ENCODE results near the gene HOOK2.
"Not testable (repeated sequence)": the region's sequence is repeated elsewhere in the genome, so short reads cannot be mapped to it uniquely, and the experiment has no call there.

HOOK2 gene

DNA sequence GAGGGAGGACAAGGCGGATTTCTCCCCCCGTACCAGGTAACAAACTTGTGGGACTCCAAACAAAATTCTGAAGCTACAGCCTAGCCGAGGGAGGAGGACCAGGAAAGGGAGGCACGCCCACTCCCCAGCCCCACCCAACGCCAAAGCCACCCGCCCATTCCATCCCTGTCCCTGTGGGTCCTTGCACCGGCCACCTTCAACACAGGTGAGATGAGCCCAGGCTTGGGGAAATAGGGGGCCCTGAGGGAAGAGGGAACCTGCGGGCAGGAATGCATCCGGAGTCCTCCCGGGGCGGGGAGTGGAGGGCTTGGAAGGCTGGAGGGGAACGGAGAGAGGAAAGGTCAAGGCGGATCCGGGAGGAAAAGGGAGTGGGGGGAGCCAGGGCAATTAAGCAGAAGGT, 23.7 kb downstream of the HOOK2 start, which contains the start of gene BEST2:
Gene BEST2, plus strand, starts transcription at position 157 of the 400 bp plus-strand sequence. CDS start 802 bp downstream, outside the sequence.
- no peak for DNase-seq

DNA sequence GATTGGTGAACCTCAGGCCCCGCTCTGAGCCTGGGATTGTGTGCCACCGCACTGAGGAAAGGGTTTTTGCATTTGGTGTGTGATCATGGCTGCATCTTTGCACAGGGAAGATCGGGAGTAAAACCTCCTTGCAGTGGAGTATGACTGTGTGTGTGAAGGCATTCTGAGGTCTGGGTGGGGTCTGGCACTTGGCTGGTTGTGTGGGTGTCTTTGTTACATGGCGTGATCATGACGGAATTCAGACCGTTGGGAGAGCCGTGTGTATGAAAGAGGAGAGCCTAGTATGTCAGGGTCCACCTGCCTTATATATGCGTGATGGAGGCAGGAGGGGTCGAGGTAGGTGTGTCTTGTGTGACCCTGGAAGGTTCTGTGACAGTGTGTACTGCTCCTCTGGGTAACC, 24.5 kb downstream of the HOOK2 start:
- DNase-seq, result no peak

GRCh38 chr19:12749938-12750521, 25.3 kb downstream of the HOOK2 start:
- no peak for DNase-seq

DNA sequence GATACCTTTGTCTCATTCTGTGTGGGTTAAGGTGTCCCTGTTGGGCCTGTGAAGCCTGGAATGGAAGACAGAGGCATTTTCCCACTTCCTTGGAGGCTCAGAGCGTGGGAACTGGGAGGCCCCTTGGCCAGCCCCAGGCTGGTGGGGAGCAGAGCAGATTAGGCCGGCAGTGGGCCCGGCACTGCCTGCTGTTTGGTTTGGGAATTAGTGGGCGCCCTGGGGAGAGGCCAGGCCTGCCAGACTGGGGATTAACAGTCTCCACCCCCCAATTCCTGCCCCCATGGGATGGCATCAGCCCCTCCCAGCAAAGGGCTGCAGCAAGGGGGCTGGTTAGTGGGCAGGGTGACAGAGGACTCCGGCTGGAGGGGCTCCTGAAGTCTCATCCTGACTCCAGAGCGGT, 26.9 kb downstream of the HOOK2 start:
- no peak for DNase-seq

DNA sequence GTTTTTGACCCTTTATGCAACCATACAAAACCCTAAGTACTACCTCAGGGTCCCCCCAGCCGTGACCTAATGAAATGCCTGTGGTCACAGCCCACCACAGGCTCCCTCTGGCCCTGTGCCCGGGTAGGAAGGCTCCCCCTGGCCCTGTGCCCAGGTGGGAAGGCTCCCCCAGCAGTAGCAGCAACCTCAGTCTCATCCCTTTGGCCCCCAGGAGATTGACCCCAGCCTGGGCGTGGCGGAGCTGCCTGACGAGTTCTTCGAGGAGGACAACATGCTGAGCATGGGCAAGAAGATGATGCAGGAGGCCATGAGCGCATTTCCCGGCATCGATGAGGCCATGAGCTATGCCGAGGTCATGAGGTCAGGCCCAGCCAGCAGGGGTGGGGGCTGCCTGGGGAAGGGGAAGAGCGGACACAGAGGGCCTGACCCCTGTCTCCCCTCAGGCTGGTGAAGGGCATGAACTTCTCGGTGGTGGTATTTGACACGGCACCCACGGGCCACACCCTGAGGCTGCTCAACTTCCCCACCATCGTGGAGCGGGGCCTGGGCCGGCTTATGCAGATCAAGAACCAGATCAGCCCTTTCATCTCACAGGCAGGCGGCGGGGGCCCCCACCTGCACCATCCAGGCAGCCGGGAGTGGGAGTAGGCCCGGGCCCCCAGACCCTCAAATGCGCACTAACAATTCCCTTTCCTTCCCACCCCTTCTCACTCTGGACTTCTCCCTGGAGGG, 30.0 kb downstream of the HOOK2 start:
- no peak for DNase-seq

GRCh38 chr19:12737835-12738351, 37.5 kb downstream of the HOOK2 start:
- no peak for DNase-seq

DNA sequence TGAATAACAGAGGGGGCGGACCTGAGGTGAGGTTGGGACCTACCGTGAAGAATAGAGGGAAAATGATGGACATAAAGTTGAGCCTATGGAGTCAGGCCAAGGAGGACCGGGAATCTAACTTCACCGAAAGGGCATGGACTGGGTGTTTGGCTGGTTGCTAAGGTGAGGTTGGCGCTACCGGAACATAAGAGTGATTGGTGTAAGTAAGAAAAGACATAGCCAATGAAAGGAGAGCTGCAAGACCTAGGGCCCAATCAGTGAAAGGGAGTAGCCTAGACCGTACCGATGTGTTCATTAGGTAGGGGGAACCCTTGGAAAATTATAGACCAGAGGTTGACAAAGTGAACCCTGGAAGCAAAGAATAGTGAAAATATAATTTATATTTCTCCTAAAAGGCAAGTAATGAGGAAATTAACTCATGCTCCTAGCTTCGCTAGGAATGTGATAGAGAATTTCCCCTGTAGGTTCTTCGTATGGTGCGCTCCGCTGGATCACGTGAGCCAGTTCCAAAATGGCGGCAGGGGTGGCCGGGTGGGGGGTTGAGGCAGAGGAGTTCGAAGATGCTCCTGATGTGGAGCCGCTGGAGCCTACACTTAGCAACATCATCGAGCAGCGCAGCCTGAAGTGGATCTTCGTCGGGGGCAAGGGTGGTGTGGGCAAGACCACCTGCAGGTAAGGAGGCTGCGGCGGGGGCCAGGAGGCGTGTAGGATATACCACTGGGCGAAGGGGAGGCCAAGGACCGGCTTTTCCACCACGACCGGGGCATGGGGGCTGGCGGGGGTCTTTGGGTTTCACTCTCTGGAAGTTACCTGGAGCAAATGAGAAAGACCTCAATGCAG, 38.1 kb downstream of the HOOK2 start, which contains the start of gene GET3:
Gene GET3, plus strand, starts transcription at position 503 of the 840 bp plus-strand sequence. Its CDS starts 9 bp downstream, at position 512.
- peak; percentile 77 for DNase-seq

- DNase-seq, result peak; percentile 41
These were observed 41.8 kb downstream of the HOOK2 start for GRCh38 chr19:12733369-12734214.

DNA sequence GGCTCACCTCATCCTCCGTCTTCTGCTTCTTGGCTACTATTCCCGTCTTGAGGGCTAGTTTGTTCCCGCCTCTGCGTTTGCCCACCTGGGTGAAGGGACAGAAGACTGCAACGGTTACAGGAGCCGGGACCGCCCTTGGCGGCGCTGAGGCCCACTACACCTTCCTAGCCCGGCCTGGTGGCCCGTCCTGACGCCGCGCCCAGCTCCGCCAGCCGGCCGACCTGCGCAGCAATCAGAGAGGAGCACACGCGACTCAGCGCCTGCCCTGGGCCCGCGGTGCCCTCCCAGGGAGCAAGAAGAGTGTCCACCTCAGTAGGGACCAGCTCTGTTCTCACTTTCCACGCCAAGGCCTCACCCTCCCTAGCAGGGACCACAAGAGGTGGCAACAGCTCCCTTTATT, 44.0 kb downstream of the HOOK2 start:
- DNase-seq, result no peak

- DNase-seq, result no peak
These were observed 45.3 kb downstream of the HOOK2 start for GRCh38 chr19:12730064-12730463.

DNA sequence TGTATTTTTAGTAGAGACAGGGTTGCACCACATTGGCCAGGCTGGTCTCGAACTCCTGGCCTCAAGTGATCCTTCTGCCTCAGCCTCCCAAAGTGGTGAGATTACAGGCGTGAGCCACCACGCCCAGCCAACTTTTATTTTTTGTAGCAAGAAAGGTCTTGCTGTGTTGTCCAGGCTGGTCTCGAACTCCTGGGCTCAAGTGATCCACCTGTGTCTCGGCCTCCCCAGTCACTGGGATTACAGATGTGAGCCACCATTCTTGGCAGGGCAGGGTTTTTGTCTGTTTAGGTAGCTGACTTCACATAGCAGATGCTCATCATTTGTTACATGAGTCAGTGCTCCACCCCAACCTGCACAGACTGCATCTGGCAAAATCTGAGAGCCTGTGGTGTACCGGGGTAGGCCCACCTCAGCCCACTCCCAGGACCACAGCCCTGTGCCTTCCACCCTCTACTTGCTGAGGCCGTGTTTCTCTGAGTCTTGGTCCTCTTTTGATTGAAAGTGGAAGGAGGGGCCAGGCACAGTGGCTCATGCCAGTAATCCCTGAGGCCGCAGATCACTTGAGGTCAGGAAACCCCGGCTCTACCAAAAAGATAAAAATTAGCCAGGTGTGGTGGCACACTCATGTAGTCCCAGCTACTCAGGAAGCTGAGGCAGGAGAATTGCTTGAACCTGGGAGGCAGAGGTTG, 47.5 kb downstream of the HOOK2 start:
- DNase-seq, result no peak

- no peak for DNase-seq
These were observed 48.4 kb downstream of the HOOK2 start for GRCh38 chr19:12726988-12727316.

DNA sequence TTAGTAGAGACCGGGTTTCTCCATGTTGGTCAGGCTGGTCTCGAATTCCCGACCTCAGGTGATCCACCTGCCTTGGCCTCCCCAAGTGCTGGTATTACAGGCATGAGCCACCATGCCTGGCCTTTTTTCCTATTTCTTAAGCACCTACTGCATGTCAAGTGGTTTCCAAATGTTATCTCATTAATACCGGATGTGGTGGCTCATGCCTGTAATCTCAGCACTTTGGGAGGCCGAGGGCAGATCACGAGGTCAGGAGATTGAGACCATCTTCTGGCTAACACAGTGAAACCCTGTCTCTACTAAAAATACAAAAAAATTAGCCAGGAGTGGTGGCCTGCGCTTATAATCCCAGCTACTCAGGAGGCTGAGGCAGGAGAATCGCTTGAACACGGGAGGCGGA, 49.7 kb downstream of the HOOK2 start:
- DNase-seq, result not testable (repeated sequence)

DNA sequence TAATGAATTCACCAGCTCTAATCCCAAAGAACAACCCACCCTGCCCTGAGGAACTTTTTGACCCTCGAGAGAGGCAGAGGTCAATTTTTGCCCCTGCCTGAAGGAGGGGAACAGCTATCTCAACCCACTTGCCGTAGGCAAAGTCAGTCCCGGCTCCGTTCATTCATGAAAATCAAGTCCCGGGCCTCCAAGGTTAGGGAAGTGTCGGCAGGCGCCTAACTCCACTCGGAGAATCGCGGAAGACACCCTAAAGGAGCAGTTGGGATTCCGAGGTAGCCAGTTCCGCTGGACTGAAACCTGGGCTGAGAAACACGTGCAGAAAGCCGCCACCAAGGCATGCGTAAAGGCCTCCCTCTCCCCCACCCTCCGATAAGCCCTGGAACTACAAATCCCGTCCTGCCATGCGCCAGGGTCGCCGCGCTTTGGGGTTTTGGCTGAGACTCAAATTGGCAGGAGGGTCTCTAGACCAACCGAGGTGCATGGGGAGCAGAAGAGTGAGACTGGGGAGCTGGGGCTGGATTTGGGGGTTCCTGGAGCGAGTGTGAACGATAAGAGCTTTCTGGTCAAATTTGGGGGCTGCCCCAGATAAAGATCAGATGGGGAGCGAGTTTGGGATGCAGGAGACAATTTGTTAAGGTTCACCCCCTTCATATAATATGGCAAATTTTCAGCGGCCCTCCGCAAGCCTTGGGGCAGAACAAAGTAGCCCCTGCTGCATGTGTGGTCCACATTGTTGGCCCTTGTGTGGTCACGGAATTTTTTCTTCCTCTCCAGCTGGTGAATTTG, 51.5 kb downstream of the HOOK2 start, which contains the start of gene TNPO2:
Gene TNPO2, minus strand, starts transcription at position 292 of the 786 bp plus-strand sequence. CDS start 2,955 bp downstream, outside the sequence.
- peak; percentile 58 for DNase-seq

GRCh38 chr19:12723381-12723640, 52.0 kb downstream of the HOOK2 start:
- DNase-seq, result no peak

DNA sequence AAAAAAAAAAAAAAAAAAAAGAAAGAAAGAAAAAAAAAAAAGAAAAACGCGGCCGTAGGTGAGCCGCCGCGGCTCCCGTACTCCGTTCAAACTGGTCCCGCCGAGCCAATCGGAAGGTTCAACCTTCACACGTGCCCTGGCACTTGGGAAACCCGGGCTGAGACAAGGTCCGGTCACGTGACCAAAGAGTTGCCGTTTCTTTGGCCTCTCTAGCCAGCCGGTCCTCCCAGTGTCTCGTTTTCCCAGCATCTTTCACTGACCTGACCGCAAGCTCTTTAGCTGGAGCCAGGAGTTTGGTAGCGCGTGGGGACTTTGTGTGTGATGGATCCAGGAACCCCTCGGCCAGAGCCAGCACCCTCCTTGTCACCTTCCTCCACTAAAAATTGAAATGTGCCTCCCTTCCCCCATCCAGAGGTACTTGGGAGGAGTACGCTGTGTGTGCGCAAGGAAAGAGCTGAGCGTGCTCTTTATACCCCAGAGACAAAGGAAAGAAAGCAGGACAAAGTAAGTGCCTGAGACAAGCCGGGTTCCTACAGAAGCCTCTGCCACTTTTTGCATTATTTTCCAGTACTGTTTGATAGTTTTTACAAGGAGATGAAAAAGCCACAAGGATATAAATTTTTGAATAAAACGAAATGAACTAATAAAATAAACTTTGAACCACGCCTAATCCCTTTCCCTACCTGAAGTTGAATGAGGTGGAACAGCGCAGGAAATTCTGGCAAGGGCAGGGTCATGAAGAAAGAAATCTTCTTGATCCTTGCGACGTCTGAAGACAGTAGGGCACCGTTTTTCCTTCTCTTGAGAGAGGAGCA, 52.6 kb downstream of the HOOK2 start:
- peak; percentile 87 for DNase-seq

DNA sequence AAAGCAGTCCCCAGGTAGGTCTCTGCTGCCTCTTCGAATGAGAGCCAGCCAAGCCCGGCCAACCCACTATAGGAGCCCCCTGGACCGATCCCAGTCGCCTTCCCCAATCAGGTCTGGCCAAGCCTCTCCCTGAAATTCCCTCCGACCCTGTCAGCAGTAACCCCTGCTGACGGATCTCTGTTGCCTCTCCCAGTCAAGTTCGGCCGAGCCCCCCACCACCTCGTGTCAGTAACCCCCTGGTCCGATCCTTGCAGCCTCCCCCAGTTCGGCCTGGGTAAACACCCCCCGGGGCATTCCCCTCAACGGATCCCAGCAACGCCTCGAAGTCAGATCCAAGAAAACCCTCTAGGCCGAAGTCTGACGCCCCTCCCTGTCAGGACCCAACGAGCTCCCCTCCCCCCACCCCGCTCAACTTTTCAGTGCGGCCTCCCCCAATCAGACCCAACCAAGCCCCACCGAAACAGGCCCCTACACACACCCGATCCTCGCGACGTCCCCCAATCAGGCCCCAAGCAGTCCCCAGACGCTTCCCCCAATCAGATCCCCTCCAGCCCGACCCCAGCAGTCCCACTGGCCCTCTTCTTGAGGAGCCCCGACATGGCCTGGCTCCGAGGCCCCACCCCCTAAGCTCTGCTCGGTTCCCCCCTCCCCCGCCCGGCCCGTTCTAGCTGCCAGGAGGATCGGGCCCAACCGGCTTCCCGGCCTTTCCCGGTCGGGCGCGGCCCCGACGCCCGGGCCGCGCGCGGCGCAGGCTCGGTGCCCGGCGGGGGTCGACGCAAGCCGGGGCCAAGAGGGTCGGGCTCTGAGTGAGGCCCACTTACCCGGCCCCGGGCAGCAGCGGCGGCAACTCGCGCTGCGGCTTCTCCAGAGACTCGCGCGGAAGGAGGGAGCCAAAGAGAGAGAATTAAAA, 53.4 kb downstream of the HOOK2 start:
- peak; percentile 60 for DNase-seq

- no peak for DNase-seq
These were observed 54.3 kb downstream of the HOOK2 start for GRCh38 chr19:12720851-12721655.
